ENCODE results near the gene CNTFR.

The CNTFR gene

DNA sequence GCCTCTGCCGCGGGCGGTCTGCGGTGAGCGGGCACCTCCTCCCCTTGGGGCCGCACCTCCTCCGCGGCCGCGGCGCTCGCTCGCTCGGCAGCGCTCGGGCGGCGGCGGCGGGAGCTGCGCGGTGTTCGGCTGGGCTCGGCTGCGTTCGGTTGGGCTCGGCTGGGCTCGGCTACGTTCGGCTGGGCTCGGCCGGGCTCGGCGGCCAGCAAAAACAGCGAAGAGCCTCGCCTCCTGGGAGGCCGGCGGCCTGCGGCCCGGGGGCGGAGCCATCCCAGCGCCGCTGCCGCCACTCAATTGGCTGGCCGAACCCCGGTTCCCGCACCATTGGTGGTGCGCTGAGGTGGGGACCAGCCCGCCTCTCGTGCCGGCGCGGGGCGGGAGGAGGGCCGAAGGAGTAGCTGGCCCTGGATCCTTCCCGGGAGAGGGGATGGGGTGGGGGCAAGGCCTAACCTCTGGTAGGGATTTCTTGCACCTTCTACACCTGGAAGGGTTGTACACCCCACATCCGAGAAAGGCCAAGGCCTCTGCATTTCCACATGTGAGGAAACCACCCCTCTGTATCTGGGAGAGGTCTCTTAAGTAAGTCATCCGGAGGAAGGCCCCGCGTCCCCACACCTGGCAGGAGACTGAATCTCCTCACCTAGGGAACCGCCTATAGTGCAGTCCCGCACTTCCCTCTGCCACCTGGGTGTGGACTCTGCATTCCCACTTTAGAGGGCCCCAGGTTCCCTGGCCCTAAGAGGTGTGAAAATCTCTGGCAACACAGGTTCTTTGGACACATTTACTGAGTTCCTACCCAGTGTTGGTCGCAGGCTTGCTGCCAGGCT lies 66.3 kb downstream of the CNTFR start, which contains the start of gene ENHO:
ENHO (minus strand) TSS at position 20 of the 827 bp plus-strand sequence. CDS start 1,295 bp downstream, outside the sequence.
- H3K27me3 ChIP-seq (ENCODE audit: control insufficient read depth, low read length) = peaks cover 43% of the 10 kb centered on the region
- no peaks in the 10 kb centered on the region for H4K20me1 ChIP-seq (ENCODE audit: control insufficient read depth, insufficient read depth, low read depth, low read length)
- H3K27ac ChIP-seq (ENCODE audit: low read depth, low read length) = no peak within 1 kb of the TSS
- H3K4me2 ChIP-seq (ENCODE audit: low read length) = peak within 1 kb of the TSS; percentile 76
- H3K4me1 ChIP-seq (ENCODE audit: control insufficient read depth, low read length) = peaks cover 20% of the 10 kb centered on the region
- H3K9me3 ChIP-seq (ENCODE audit: control insufficient read depth, insufficient read depth, low read length) = no peaks in the 10 kb centered on the region
- H3K9me2 ChIP-seq (replicated peaks; ENCODE audit: control insufficient read depth, low read length) = no peaks in the 10 kb centered on the region
- H3K79me2 ChIP-seq (ENCODE audit: control insufficient read depth, low read length) = no peaks in the 10 kb centered on the region
- TF ChIP-seq CTCF (IDR thresholded peaks at IDR 0.05; ENCODE audit: low read depth, low read length, poor library complexity, severe bottlenecking) (no peak), EZH2phosphoT487 (IDR thresholded peaks at IDR 0.05; ENCODE audit: borderline replicate concordance, low read length) (no peak)
- H3K4me3 ChIP-seq (ENCODE audit: low read length) = peak within 1 kb of the TSS; percentile 62
- H3K36me3 ChIP-seq (ENCODE audit: control insufficient read depth, low read length) = no peaks in the 10 kb centered on the region
- H3F3A ChIP-seq (ENCODE audit: control insufficient read depth, insufficient read depth) = no peaks in the 10 kb centered on the region

- H3K4me1 ChIP-seq (ENCODE audit: control insufficient read depth, low read length) = peaks cover 20% of the 10 kb centered on the region
- peak overlapping the region; percentile 68 for H3K4me2 ChIP-seq (ENCODE audit: low read length)
- H4K20me1 ChIP-seq (ENCODE audit: control insufficient read depth, insufficient read depth, low read depth, low read length) = no peaks in the 10 kb centered on the region
- H3K9me3 ChIP-seq (ENCODE audit: control insufficient read depth, insufficient read depth, low read length) = no peaks in the 10 kb centered on the region
- no peaks in the 10 kb centered on the region for H3K9me2 ChIP-seq (replicated peaks; ENCODE audit: control insufficient read depth, low read length)
- peak overlapping the region; percentile 62 for H3K4me3 ChIP-seq (ENCODE audit: low read length)
- TF ChIP-seq CTCF (IDR thresholded peaks at IDR 0.05; ENCODE audit: low read depth, low read length, poor library complexity, severe bottlenecking) (no peak), EZH2phosphoT487 (IDR thresholded peaks at IDR 0.05; ENCODE audit: borderline replicate concordance, low read length) (no peak)
- H3K79me2 ChIP-seq (ENCODE audit: control insufficient read depth, low read length) = no peaks in the 10 kb centered on the region
- peaks cover 48% of the 10 kb centered on the region for H3K27me3 ChIP-seq (ENCODE audit: control insufficient read depth, low read length)
- H3K27ac ChIP-seq (ENCODE audit: low read depth, low read length) = no peak overlapping the region
- no peaks in the 10 kb centered on the region for H3K36me3 ChIP-seq (ENCODE audit: control insufficient read depth, low read length)
- H3F3A ChIP-seq (ENCODE audit: control insufficient read depth, insufficient read depth) = no peaks in the 10 kb centered on the region
These were observed 67.2 kb downstream of the CNTFR start for GRCh38 chr9:34522091-34522887.

DNA sequence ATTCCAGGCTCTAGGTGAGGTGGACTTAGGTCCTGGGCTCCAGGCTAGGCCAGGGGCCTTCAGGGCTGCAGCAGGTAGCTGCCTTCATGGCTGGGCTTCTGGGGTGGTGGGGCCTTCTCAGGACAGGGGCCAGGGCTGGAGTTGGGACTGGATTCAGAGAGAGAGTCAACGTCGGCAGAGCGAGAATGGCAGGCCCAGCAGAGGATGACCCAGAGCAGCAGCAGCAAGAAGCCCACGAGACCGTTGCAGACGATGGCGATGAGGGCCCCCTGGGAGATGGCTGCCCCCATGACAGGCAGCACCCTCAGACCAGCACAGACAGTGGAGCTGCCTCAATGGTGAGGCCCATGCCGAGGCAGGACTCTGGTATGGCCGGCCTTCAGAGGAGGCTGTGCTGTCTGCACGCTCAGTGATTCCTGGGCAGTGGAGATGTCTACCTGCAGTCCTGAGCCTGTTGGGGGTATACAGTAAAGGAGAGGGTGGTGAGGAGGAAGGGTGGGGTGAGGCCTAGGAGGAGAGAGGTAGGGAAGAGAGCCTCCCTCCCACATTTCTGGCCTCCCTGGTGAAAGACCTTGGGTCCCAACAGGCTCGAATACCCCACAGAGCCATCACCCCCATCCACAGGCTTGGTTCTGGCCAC lies 68.0 kb downstream of the CNTFR start:
- Histone ChIP-seq H3K9me3 (ENCODE audit: control insufficient read depth, insufficient read depth, low read length) (no peaks in the 10 kb centered on the region), H3K27ac (ENCODE audit: low read depth, low read length) (no peak overlapping the region), H3K27me3 (ENCODE audit: control insufficient read depth, low read length) (peaks cover 48% of the 10 kb centered on the region), H4K20me1 (ENCODE audit: control insufficient read depth, insufficient read depth, low read depth, low read length) (no peaks in the 10 kb centered on the region), H3K4me3 (ENCODE audit: low read length) (no peak overlapping the region), H3F3A (ENCODE audit: control insufficient read depth, insufficient read depth) (no peaks in the 10 kb centered on the region), H3K79me2 (ENCODE audit: control insufficient read depth, low read length) (no peaks in the 10 kb centered on the region), H3K4me1 (ENCODE audit: control insufficient read depth, low read length) (peaks cover 20% of the 10 kb centered on the region), H3K9me2 (replicated peaks; ENCODE audit: control insufficient read depth, low read length) (no peaks in the 10 kb centered on the region), H3K4me2 (ENCODE audit: low read length) (no peak overlapping the region), H3K36me3 (ENCODE audit: control insufficient read depth, low read length) (no peaks in the 10 kb centered on the region)
- no peak for TF ChIP-seq EZH2phosphoT487 (IDR thresholded peaks at IDR 0.05; ENCODE audit: borderline replicate concordance, low read length)
- no peak for TF ChIP-seq CTCF (IDR thresholded peaks at IDR 0.05; ENCODE audit: low read depth, low read length, poor library complexity, severe bottlenecking)
